IPS DF 6.9 (cell line): Measurements from ENCODE around the gene TUG1.

Experiments used
- DNase-seq: peaks from one replicate; pipeline ENCODE4 v3.0.0-alpha.2; 2013; ENCODE audit warnings: low read depth, low spot score
- H3K27ac ChIP-seq: one replicate; pipeline ENCODE4 v1.5.1; 2013; ENCODE audit warnings: low read length, control low read depth
- H3K27me3 ChIP-seq: 2 replicates; pipeline ENCODE4 v1.6.1; 2013; ENCODE audit warnings: mild to moderate bottlenecking, low read length; ENCODE audit not compliant: control insufficient read depth, insufficient read depth
- H3K36me3 ChIP-seq: 2 replicates; pipeline ENCODE4 v1.6.1; 2013; ENCODE audit warnings: low read length; ENCODE audit not compliant: control insufficient read depth, insufficient read depth
- H3K4me1 ChIP-seq: 2 replicates; pipeline ENCODE4 v1.6.1; 2013; ENCODE audit warnings: low read length; ENCODE audit not compliant: control insufficient read depth, insufficient read depth
- H3K4me3 ChIP-seq: 2 replicates; pipeline ENCODE4 v1.5.1; 2013; ENCODE audit warnings: mild to moderate bottlenecking, low read length
- H3K9me3 ChIP-seq: 2 replicates; pipeline ENCODE4 v1.6.1; 2013; ENCODE audit warnings: low read length, inconsistent platforms; ENCODE audit not compliant: control insufficient read depth, insufficient read depth
- WGBS: extraction: QIAGEN DNeasy Blood & Tissue Kit; methylation state at CpG from one replicate; pipeline ENCODE4 v1.1.7; 2013; ENCODE audit warnings: mixed read lengths, missing lambda C conversion rate; ENCODE audit not compliant: insufficient read length, insufficient coverage; 5-methylcytosine and 5-hydroxymethylcytosine counted together

The TUG1 gene

DNA sequence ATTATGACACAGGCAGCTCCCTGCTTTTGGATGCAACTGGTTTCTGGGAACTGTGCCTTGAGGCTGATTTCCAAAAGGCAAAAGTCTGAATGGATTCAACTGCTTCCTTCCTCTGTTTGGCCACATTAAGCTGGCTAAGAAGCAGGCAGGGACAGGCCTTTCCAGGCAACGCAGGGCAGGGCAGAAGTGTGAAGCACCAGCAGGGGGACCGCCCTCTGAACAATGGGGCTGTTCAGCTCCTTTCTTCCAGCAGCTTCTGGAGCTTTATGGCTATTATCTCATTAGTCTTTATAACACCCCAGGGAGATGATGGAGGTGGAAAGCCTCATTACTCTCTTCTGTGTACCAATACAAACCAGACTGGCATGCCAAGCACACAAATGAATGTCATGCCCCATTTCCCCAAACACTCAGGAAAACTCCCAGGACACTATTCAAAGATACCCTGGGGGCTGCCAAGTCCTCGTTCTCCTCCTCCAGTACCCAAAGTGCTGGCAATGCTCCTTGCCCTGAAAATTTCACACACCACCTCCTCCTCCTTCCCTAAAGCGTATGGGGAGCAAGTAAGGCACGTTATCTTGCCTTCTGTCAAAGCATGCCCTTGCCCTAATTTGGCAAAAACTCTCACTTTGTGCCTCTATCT lies 21.8 kb upstream of the TUG1 start:
- no peaks in the 10 kb centered on the region for H3K9me3 ChIP-seq
- no peak for DNase-seq
- no peaks in the 10 kb centered on the region for H3K27me3 ChIP-seq
- H3K4me3 ChIP-seq = no peak overlapping the region
- no peaks in the 10 kb centered on the region for H3K4me1 ChIP-seq
- H3K27ac ChIP-seq = no peak overlapping the region
- WGBS = no CpG with 5 or more reads among the region's 5 CpGs
- peaks cover 42% of the 10 kb centered on the region for H3K36me3 ChIP-seq

DNA sequence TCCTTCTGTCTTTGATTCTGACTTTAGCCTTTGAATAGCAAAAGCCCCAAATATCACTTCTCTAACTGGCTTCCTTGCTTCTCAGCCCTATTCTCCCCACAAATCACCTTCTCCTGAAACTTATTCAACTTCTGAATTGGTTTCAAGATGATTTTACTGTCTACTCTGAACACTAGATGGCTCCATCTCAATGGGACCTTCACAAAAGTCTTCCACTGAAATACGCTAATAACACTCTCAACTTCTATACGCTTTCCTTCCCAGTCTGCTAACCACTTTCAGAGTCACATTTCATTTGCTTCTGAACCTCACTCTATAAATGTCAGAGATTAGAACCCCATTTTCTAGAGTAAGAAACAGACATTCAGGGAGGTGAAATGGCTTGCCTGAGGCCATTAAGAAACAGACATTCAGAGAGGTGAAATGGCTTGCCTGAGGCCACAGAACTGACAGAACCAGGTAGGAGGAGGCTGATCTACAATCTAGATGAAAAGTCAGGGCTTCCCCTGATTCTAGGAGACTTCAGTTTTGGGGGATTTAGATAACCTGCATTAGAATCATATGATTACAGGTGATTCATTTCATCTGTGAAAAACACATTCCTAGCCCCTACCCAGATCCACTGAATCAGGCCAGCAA lies 21.1 kb upstream of the TUG1 start:
- H3K27ac ChIP-seq = no peak overlapping the region
- H3K4me3 ChIP-seq = no peak overlapping the region
- H3K9me3 ChIP-seq = no peaks in the 10 kb centered on the region
- 100% methylated on average over 2 of the region's 2 CpGs for WGBS
- DNase-seq = no peak
- H3K4me1 ChIP-seq = no peaks in the 10 kb centered on the region
- no peaks in the 10 kb centered on the region for H3K27me3 ChIP-seq
- H3K36me3 ChIP-seq = peaks cover 41% of the 10 kb centered on the region

DNA sequence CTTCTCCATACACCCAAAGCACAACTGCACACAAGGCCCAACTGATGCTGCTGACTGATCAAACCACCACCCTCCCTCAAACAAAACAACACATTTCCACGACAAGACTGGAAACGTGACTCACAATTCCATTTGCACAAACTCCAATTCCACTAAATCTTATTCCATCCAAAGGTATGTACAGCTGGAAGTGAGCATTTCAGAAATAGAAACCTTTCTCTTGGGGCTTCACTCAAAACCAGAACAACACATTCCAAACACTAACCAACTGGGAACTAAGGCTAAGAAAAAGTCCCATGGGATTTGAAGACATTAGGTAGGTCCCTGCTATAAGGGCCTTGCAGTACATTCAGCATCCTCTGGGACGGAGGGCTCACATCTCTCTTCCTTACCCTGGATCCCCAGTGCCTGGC lies 20.1 kb upstream of the TUG1 start:
- no peaks in the 10 kb centered on the region for H3K27me3 ChIP-seq
- H3K4me1 ChIP-seq = no peaks in the 10 kb centered on the region

GRCh38 chr22:30949934-30950660 lies 19.0 kb upstream of the TUG1 start:
- H3K27ac ChIP-seq = no peak overlapping the region
- H3K9me3 ChIP-seq = no peaks in the 10 kb centered on the region
- H3K4me1 ChIP-seq = no peaks in the 10 kb centered on the region
- no peak overlapping the region for H3K4me3 ChIP-seq
- WGBS = no CpG with 5 or more reads among the region's 7 CpGs
- H3K36me3 ChIP-seq = peaks cover 34% of the 10 kb centered on the region
- no peak for DNase-seq
- no peaks in the 10 kb centered on the region for H3K27me3 ChIP-seq

More for the DNA sequence above, 20.1 kb upstream of the TUG1 start:
- Histone ChIP-seq H3K36me3 (peaks cover 45% of the 10 kb centered on the region), H3K9me3 (no peaks in the 10 kb centered on the region), H3K4me3 (no peak overlapping the region), H3K27ac (no peak overlapping the region)
- WGBS = 100% methylated on average over 2 of the region's 3 CpGs
- DNase-seq = no peak

DNA sequence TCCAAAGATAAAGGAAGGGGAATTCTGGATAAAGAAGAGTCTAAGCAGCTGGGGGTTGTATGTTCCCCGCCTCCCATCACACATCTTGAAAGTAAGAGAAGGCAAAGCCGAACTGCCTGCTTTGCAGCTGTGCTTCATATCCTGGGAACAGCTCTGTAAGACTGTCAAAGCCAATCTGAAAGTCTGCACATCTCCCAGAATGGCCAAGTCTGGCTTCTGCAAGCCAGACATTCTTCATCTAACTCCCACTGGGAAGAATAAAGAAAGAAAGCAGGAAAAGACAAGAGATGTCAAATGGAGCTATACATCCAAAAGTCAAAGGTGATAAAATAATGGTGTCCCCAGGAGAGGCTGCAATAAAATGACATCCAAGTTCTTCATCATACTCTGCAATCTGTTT lies 15.9 kb upstream of the TUG1 start:
- DNase-seq = no peak
- Histone ChIP-seq H3K9me3 (no peaks in the 10 kb centered on the region), H3K27me3 (no peaks in the 10 kb centered on the region), H3K4me1 (no peaks in the 10 kb centered on the region), H3K27ac (no peak overlapping the region), H3K36me3 (peaks cover 16% of the 10 kb centered on the region; the same call in 1 of the 2 replicates), H3K4me3 (no peak overlapping the region)
- WGBS = no CpG with 5 or more reads among the region's 2 CpGs

DNA sequence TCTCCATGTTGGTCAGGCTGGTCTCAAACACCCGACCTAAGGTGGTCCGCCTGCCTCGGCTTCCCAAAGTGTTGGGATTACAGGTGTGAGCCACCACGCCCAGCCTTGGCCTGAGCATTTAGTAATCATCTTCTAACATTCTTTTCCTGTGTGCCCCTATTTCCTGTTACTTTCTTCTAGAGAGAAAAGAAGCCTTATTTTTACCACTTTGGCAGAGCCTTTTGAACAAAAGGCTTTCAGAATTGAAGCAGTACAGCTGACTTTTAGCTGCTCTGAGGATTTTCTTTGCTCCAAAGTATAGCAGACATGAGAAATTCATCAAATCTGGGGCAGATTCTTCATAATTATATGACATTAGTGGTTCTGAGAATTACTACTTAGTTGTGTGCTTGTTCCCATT lies 13.9 kb upstream of the TUG1 start:
- DNase-seq = no peak
- H3K4me3 ChIP-seq = no peak overlapping the region
- WGBS = no CpG with 5 or more reads among the region's 4 CpGs
- H3K27me3 ChIP-seq = no peaks in the 10 kb centered on the region
- no peak overlapping the region for H3K27ac ChIP-seq
- no peaks in the 10 kb centered on the region for H3K4me1 ChIP-seq
- no peaks in the 10 kb centered on the region for H3K9me3 ChIP-seq
- peaks cover 4% of the 10 kb centered on the region; the same call in 1 of the 2 replicates for H3K36me3 ChIP-seq

GRCh38 chr22:30964858-30965257 lies 4.2 kb upstream of the TUG1 start:
- no peak for DNase-seq
- Histone ChIP-seq H3K4me3 (no peak overlapping the region), H3K9me3 (no peaks in the 10 kb centered on the region), H3K36me3 (no peaks in the 10 kb centered on the region), H3K27me3 (no peaks in the 10 kb centered on the region), H3K4me1 (peaks cover 1% of the 10 kb centered on the region; the same call in 1 of the 2 replicates), H3K27ac (no peak overlapping the region)
- 100% methylated on average over 2 of the region's 4 CpGs for WGBS

DNA sequence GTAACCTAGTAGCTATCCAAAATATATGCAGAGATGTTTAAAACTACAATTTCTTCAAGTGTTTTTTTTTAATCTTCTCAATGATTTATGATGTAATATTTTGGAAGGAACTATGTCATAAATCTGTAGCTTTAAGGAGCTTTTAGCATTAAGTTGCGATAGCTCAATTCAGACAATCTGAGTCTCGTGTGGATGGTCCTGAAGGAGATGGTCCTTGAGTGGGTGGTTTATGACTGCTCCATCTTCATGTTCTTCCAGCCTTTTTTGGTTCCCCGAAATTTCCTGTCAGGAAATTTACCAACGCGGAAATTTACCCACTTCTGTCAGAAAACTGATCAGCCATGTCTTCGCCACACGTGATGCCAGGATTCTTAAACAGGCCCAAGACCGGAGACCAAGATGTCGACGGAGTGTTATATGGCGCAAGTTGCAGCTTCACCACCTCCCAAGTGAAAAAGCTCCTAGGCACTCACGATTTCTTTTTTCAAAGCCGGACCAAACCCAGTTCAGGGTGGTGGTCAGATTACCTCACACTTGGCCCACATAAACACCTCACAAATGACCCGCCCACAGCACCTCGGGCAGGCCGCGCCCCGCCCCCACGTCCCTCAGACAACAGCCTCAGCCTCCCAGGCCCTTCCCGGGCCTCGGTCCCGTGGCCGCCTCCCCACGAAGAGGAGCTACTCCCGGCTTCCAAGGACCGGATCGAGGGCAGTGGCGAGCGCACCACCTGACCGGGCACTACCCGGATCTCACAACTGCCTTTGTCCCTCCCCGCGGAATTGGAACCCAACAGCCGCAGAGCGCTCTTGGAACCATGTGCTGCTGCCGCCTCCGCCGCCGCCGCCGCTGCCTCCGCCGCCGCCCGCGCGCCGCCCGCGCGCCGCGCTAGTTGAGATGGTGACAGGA lies 796 bp upstream of the TUG1 start, which contains the start of gene MORC2:
Gene MORC2, minus strand, starts transcription at position 760 of the 909 bp plus-strand sequence. CDS start 885 bp downstream, outside the sequence.
- H3K4me3 ChIP-seq = peak within 1 kb of the TSS; percentile 65
- H3K36me3 ChIP-seq = peaks cover 9% of the 10 kb centered on the region; the same call in 1 of the 2 replicates
- WGBS = no CpG with 5 or more reads among the region's 53 CpGs
- H3K27ac ChIP-seq = no peak within 1 kb of the TSS
- DNase-seq = peak; percentile 43
- peaks cover 1% of the 10 kb centered on the region; the same call in 1 of the 2 replicates for H3K4me1 ChIP-seq
- H3K27me3 ChIP-seq = no peaks in the 10 kb centered on the region
- H3K9me3 ChIP-seq = no peaks in the 10 kb centered on the region

DNA sequence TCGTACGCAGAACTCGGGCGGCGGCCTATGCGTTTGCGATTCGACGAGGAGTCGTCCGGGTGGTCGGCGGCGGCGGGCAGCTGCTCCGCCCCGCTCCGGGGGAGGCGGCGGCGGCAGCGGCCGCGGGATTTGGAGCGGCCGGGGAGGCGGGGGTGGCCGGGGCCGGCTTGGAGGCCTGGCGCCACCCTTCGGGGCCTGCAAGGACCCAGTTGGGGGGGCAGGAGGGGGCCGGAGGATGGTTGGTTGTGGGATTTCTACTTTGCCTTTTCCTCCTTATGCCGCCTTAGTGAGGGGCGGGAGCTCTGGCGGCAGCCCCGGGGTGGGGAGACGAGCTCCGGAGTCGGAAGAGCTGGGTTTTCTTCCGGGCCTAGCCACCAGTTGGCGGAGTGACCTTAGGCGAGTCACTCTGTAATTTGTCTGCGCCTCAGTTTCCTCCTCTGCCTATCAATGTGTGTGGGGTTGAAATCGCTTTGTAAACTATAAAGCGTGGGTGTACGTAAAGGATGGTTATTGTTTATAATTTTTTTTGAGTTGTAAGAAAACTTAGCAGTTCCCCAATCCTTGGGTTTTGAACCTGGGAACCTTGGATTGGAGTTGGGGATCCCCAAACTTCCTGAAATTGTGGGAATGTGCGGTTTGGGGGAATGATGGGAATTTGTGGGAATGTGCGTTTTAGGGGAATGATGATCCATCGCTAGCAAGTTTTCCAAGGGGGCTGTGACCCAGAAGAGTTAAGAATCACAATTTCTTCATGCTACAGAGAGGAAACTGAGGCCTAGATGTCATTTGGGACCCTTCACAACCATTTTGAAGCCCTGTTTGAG lies 679 bp downstream of the TUG1 start:
- no peak for DNase-seq
- Histone ChIP-seq H3K27ac (no peak overlapping the region), H3K4me3 (peak overlapping the region; percentile 65), H3K4me1 (peaks cover 1% of the 10 kb centered on the region; the same call in 1 of the 2 replicates), H3K36me3 (peaks cover 10% of the 10 kb centered on the region; the same call in 1 of the 2 replicates), H3K27me3 (no peaks in the 10 kb centered on the region), H3K9me3 (no peaks in the 10 kb centered on the region)
- 100% methylated on average over 3 of the region's 49 CpGs for WGBS
